NCI-H1105 (cell line): ENCODE results near the gene CFAP61.

Experiments
- DNase-seq: peaks from one replicate; lab custom pipeline; 2025; lab: John Stamatoyannopoulos, UW

CFAP61 gene

DNA sequence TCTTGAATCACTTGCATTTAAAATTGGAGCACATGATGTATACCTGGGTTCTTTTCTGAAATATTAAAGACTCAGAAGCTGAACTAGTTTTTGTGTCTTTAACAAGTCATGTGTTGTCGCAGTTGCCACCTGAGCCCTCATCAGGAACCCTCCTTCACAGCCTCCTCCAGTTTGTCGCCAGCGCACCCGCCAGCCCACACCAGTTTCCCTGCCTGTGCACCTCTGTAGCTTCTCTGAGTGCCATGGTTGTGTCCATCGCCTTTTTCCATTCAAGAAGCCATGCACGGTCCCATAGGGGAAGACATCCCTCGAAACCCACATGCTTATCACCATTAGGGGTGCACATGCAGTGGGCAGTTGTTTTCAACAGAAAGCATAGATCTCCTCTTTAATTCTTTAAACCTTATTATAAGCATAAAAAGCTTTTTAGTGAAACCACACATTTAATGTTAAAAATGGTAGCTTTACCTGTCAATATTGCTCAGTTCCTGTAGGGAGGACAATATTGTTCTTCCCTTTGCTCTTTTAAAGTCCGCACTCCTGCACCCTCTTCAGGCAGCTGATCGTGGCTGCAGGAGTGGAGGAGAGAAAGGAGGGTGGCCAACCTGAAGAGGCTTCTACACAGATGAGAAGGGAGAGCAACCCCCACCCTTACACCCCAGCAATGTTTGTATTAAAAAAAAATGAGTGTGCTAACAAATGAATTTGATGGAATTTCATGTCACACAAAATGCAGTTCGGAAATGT, 121.9 kb downstream of the CFAP61 start:
- no peak for DNase-seq

- no peak for DNase-seq
Measured at GRCh38 chr20:20181322-20181721, 129.0 kb downstream of the CFAP61 start.

GRCh38 chr20:20184149-20184548, 131.8 kb downstream of the CFAP61 start:
- DNase-seq = no peak

DNA sequence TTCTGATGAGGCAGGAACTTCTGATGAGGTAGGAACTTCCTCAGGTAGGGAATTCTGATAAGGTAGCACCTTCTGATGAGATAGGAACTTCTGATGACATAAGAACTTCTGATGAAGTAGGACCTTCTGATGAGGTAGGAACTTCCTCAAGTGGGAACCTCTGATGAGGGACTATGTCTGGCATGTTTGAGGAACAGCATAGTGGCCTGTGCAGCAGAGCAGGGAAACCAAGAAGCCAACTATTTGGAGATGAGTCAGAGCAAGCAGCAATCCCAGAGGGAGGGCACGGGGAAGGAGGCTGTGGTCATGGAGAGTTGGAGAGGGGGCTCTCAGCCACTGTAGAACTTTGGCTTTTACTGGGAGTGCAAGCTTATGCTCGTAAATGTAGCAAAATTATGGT, 132.4 kb downstream of the CFAP61 start:
- DNase-seq = no peak

DNA sequence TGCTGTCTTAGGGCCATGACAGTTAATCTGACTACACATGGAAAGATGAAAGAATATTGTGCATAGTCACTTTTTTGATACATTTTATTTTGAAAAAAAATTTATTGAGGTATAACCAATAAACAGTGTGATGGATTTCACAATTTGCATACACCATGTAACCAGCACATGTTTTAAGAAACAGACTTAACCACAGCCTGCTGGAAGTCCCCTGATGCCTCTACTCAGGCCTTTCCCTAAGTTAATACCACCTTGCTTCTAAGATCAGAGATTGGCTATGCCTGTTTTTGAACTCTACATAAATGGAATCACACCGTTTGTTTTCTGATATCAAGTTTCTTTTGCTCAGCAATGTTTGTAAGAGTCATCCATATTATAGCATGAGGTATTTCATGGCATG, 136.3 kb downstream of the CFAP61 start:
- no peak for DNase-seq

DNA sequence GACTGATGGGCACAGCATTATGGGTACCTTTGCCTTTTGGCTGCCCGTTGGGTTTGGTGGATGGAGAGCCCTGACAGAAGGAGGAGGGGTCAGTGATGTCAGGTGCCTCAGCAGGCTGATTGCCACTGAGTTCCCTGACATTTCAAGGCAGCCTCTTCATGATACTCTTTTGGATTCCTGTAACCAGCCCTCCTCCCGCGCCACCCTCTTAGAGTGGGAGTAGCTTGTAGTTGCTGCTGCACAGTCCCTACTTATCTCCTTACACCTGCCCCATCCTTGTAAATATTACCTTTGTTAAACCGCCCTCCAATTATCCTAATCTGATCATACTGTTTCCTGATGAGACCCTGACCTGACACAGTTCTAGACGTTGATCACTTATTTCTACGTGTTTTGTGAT, 140.0 kb downstream of the CFAP61 start:
- DNase-seq = no peak

GRCh38 chr20:20195021-20195705, 142.8 kb downstream of the CFAP61 start:
- no peak for DNase-seq

DNA sequence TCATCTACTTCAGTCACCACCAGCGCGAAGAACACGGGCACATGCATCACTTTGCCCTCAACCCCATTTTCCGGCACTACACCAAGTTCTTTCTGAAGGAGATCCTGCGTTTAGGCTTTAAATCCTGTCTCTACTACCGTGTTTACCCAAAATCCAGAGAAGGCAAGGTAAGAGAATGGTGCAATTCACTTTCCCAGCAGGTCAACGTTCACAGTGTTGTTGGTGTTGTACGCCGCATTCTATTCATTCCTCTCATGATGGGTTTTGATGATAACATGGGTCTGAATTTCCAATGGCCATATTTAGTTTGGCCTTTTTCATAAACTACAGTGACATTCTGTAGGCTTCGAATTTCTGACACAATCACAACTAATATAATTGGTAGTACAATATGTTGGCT, 144.3 kb downstream of the CFAP61 start:
- no peak for DNase-seq

DNA sequence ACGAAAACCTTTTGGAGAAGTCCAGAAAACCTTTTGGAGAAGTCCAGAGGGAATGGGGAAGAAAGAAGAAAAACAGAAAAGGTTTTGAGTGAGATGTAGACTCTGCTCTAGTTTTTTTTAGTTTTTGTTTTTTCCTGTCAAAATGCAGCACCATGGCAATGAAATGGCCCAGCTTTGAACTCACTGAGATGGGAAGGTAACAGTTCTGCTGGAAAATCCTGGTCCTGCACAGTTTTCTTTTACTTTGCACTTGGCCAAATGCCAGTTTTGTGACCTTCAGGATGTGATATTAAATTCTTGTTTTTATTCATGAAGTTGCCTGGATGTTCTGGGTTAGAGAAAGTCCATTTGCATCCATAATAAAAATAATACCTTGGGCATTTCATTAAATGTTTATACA, 145.7 kb downstream of the CFAP61 start:
- no peak for DNase-seq

- DNase-seq = peak; percentile 75
Measured at GRCh38 chr20:20199361-20200160, 147.2 kb downstream of the CFAP61 start.

GRCh38 chr20:20201124-20201523, 148.8 kb downstream of the CFAP61 start:
- DNase-seq = no peak

DNA sequence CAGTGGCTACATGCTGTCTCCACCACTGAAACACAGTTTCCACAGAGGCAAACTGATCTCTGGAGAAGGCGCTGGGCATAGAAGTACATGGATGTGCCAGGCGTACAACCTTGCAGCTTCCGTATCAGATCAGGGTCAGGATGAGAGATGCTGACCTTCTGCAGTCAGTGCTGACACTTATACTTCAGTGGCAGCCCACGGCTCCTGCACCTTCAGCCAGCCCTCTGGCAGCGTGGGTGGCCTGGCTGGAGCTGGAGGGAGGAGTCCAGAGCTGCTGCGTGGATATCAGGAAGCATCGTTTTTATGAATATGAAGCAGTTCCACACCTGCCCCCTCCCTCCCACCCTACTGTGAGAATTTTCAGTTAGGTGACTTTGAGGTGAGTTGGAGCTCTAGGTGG, 149.3 kb downstream of the CFAP61 start:
- no peak for DNase-seq

DNA sequence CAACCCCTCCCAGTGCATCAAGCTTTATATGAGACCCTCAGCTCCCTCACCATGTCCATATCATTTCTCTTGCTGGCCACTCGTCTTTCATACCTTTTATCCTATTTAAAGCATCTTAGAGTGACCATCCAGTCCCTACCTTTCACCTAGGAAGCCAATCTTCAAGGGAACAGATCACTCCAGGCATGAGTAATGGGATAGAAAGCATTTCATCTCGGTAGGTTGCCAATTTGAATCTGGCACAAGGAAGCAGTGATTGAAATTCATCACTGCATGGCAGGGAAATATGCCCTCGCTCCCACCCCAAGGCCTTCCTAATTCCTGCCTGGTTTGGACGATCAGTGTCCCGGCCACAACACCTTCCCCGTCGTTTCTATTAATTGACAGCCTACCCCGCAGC, 150.4 kb downstream of the CFAP61 start:
- no peak for DNase-seq

DNA sequence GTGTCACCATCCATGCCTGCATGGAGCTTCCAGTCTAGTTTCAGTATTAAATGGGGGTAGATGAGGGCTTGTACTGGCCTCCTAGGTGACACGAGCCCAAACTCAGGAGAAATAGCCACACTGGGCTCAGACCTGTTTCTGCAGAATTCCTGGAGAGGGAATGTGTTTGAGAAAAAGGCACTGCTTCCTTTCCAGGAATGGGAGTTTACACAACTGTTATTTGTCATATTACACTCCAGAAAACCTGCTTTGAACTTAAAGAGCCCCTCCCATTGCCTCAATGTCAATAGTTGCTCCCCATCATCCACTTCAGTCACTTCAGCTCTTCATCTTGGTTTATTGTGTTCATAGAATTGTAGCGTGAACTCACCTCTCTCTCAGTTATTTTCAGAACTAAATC, 151.5 kb downstream of the CFAP61 start:
- DNase-seq = no peak

DNA sequence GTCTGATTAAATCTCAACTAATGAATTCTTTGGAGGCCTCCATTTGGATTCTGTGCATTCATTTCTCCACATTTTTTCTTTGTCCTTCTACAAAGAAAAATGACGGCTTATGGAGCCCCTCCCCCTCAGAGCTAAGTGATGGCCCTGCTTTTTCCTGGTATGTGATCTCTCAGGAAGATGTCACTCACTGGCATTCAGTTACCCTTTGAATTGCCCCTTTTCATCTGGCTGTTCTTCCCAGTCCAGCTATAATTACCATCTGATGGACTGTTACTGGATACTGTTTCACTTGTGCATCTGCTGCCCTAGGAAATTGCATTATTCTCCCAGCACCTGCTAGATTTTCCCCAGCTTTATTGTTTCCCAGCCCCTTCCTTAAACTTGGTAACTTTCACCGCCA, 151.9 kb downstream of the CFAP61 start:
- peak; percentile 23 for DNase-seq

DNA sequence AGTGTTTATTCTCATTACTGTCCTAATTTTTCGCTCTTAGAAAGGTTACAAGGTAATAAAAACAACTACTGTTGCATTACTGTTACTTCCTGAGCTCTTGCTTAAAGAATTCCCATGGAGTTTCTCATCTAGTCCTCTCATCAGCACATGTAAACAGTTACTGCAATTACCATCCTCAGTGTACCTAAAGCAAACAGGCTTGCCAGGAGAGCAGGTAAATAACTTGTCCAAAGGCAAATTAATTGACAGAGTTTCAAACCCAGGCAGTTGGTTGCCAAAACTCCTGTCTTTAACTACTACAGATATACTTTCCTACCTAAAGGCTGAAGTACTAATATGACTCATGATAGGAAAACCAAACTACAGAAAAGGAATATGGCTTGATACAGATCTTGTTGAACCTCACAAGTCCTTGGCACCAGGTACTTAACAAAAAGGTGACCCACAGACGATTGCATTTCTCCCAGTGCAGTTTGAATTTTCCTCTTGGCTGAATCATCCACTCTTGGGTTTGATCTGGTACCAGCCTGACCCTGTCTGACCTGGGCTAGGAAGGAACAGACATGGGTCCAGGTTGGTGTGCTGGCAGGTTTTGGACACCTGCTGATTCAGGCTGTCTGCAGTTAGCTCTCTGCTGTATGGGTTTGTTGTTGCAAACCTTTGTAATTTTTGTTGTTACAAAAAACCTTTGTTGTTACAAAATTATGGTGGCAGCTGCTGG, 153.0 kb downstream of the CFAP61 start:
- DNase-seq = peak; percentile 32

DNA sequence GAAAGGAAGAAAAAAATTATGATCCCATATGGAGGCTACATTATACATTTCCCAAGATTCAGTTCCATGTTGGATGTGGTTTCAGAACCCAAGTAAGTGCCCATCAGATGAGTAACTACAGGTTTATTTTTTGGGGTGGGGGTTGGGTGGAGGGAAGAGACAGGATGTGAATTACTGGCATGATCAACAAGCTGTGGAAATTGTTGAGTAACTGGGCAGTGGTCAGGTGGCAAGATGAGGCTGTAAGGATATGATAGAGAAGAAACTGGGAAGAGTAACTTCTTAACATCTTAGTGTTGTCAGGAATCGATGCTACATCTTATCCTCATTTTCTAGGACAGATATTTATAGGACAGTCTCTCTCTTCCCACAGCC, 153.5 kb downstream of the CFAP61 start:
- no peak for DNase-seq

- no peak for DNase-seq
Measured at GRCh38 chr20:20206788-20207187, 154.5 kb downstream of the CFAP61 start.

DNA sequence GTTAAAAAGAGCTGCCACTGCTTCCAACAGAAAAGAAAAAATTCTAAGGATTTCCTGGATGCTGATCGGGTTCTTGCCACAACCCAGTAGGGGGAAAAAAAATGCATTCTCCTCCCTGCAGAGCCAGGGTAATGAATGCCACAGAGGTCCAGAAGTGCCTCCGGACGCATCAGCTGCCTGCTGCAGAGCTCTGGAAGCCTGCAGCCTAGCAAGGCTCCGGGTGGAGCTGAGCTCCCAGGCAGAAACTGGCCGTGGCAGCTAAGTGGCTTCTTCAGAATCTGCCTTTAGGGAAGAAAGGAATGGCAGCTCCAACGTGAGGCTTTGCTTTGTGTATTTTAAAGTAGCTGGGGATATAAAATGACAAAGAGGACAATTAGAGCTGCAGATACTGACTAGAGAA, 155.0 kb downstream of the CFAP61 start:
- DNase-seq = no peak

GRCh38 chr20:20207872-20208271, 155.5 kb downstream of the CFAP61 start:
- DNase-seq = no peak

DNA sequence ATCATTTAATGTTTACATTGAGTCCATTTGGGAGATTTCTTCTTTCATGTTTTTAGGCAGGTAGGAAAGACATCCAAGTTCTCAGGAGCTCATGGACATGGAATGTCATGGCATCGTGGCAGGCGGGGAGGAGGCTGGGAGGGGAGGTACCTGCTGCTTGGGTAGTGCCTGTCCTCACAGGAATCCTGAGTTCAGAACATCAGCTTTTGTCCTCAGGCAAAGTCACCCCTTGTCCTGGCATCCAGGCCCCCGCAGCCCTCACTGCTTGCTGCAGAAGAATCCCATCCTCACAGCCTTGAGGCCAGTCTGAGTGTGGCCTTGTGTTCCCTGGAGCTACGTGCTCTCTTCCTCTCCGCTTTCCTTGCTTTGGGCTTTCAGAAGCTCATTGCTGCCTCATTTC, 157.4 kb downstream of the CFAP61 start:
- DNase-seq = no peak

DNA sequence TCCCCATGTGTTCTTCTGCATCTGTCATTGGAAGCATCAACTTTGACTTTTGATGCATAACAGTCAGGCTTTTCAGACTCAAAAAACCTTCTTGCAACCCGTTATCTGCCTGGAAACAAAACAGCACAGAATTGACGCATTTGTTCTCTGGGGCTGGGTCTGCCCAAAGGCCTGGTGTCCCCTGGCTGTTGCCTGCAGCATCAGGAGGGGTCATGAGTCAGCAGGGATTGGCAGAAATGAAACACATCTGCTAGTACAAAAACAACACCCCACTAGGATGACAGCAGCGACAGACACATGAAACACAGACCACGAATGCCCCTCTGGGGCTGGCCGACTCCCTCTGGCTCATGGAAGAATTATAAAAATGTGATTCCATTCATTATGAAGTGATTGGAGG, 158.0 kb downstream of the CFAP61 start:
- no peak for DNase-seq

DNA sequence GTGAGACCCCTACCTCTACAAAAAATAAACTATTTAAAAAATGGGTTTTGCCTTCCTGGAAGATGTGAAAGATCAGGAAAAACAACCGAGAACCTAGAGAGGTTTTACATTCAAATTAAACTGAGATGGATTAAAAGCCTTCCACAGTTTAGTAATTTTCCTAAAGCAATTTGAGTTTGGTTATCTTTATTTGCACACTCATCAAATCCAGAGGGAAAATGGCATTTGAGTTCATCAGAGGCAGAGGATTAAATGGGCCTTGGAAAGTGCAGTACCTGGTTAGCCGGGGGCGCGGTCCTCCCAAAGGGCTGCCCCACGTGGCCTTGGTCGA, 158.6 kb downstream of the CFAP61 start:
- no peak for DNase-seq
